GM12891 (cell line): ENCODE data around the gene ARHGAP12.

ENCODE experiments used
- DNase-seq: peaks from one replicate; pipeline ENCODE4 v3.0.0; 2011; ENCODE audit warnings: low spot score; ENCODE audit not compliant: insufficient read length
- FAIRE-seq: peaks from 2 replicates; lab custom pipeline; 2011; peaks lifted over from hg19 to GRCh38; lab: Jason Lieb, UNC
- PAX5 ChIP-seq: IDR thresholded peaks from 2 replicates; pipeline ENCODE4 v1.6.1; 2011; ENCODE audit warnings: low read length, moderate library complexity, mild to moderate bottlenecking; ENCODE audit not compliant: insufficient read depth, severe bottlenecking
- POLR2A ChIP-seq: IDR thresholded peaks from 2 replicates; pipeline ENCODE4 v1.6.1; 2011; ENCODE audit warnings: low read depth, low read length, control low read depth
- POLR2AphosphoS5 ChIP-seq: IDR thresholded peaks from 2 replicates; pipeline ENCODE4 v1.6.1; 2011; ENCODE audit warnings: low read depth, low read length, control low read depth
- POU2F2 ChIP-seq: IDR thresholded peaks from 2 replicates; pipeline ENCODE4 v1.6.1; 2011; ENCODE audit warnings: low read depth, mild to moderate bottlenecking, control low read depth, low read length, moderate library complexity
- SPI1 ChIP-seq: IDR thresholded peaks from 2 replicates; pipeline ENCODE4 v1.6.1; 2011; ENCODE audit warnings: low read depth, low read length, control low read depth
- TAF1 ChIP-seq: IDR thresholded peaks from 2 replicates; pipeline ENCODE4 v1.6.1; 2011; ENCODE audit warnings: low read depth, low read length, control low read depth

The ARHGAP12 gene

DNA sequence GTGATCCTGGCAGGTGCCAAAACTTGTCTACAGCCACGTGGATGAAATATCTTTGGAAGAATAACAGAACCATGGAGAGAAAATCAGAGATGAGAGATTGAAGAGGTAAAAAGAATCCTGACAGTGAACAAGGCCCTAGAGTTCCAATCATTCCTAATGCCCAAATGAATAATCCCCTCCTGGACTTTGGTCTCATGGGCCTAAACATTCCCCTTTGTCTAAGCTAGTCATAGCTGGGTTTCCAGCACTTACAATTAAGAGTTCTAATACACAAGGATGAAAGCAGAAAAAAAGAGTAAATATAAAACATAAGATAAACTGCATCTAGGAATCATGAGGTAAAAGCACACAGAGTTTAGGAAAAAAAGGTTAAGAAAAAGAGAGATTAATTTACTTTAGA lies 40.2 kb downstream of the ARHGAP12 start:
- FAIRE-seq (no peak), DNase-seq (no peak)
- TF ChIP-seq POU2F2: no peak
- TF ChIP-seq SPI1: no peak
- no peak for TF ChIP-seq POLR2AphosphoS5
- no peak for TF ChIP-seq POLR2A
- no peak for TF ChIP-seq PAX5
- TF ChIP-seq TAF1: no peak

DNA sequence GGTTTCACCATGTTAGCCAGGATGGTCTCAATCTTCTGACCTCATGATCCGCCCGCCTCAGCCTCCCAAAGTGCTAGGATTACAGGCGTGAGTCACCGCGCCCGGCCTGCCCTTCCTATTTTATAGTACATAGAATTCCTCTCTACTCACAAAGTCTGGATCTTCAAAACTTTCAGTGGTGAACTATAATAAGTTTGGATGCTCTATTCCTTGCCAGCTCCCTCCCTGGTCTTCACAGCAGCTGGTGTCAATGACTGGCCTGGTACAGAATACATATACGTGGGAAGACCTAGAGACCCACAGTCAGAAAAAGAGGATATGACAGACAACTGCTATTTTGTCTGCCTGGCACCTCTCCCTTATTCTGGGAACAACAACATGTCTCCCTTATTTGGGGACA lies 40.8 kb downstream of the ARHGAP12 start:
- TF ChIP-seq POU2F2: no peak
- no peak for TF ChIP-seq PAX5
- no peak for TF ChIP-seq SPI1
- TF ChIP-seq POLR2A: no peak
- no peak for TF ChIP-seq POLR2AphosphoS5
- TF ChIP-seq TAF1: no peak
- FAIRE-seq (no peak), DNase-seq (no peak)

DNA sequence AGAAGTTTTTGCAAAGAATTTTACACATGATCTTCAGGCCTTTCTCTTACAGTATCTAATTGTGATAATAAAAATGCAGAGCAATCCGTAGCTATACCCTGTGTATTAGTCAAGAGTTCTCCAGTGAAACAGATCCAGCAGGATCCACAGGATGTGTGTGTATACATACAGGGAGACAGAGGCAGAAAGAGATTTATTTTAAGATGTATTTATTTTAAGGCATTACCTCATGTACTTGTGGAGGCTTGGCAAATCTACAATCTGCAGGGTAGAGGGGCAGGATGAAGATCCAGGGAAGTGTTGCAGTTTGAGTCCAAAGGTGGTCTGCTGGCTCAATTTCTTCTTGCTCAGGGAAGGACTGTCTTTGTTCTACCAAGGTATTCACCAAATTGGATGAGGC lies 41.7 kb downstream of the ARHGAP12 start:
- DNase-seq: no peak
- no peak for FAIRE-seq
- no peak for TF ChIP-seq POLR2AphosphoS5
- TF ChIP-seq SPI1: no peak
- no peak for TF ChIP-seq POLR2A
- no peak for TF ChIP-seq TAF1
- no peak for TF ChIP-seq POU2F2
- TF ChIP-seq PAX5: no peak

DNA sequence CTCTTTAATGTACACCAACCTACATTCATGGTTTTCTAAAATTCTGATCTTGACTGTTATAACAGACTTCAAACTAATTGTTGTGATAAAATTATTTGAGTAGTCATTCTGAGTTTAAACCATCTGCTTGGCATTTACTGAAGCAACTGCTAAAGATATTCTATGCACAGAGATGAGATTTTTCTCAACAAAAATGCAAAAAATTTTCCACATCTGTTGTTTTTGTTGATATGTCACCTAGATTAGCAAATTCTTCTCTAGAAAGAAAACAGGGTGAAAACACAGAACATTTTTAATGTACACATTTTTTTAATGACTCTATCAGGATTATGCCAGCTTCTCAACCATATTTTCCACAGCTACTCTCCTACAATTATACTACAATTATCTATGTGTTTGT lies 42.7 kb downstream of the ARHGAP12 start:
- DNase-seq (no peak), FAIRE-seq (no peak)
- TF ChIP-seq SPI1 (no peak), PAX5 (no peak), TAF1 (no peak), POLR2A (no peak)

DNA sequence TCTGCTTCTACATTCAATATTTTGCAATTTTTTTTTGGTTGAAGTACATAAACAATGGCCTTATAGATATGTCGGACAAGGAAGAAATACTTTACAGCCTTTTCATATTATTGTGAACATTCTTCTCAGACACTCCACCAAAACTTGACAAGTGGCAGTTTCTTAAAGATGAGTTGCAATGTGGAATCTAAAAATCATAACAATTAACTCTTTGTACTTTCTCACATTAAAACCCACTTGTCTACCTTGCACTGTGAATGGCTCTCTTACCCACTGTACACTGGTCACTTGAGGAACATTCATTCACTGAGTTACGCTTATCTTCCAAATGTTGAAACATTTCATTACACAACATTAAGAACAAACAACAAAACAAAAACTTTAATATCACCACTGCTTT lies 44.2 kb downstream of the ARHGAP12 start:
- FAIRE-seq (no peak), DNase-seq (no peak)
- TF ChIP-seq POLR2A: no peak
- TF ChIP-seq POU2F2: no peak
- TF ChIP-seq SPI1: no peak
- no peak for TF ChIP-seq TAF1

DNA sequence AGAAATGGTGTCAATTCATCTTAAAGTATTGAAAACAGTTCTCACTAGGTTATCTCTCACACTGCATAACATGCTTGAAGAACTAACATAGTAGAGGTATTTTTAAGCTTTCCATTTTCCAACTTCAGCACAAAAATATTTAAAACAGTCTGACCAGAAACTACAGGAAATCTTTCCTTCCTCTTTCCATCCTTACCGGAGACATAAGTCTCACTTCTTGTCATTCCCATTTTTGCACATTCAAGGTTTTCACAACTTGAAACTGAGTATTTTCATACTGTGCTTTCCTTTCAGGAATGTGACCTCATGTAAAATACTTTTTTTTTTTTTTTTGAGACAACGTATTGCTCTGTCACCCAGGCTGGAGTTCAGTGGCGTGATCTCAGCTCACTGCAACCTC lies 45.2 kb downstream of the ARHGAP12 start:
- no peak for TF ChIP-seq SPI1
- no peak for TF ChIP-seq TAF1
- no peak for TF ChIP-seq POU2F2
- no peak for TF ChIP-seq POLR2AphosphoS5
- no peak for TF ChIP-seq POLR2A
- no peak for TF ChIP-seq PAX5
- DNase-seq (no peak), FAIRE-seq (no peak)

DNA sequence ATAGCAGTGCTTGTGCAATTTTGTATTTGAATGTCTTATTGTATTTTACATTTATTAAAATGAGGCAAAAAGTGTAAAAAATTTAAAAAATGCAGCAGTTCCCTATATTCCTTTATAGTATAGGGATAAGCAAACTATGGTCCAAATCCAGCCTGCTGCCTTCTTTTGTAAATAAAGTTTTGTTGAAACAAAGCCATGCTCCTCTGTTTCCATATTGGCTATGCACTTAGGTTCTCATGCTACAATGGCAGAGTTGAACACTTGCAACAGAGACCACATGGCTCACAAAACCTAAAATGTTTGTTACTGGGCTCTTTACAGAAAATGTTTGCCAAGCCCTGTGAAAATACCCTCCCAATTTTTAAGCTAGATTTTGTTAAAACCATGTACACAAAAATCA lies 50.1 kb downstream of the ARHGAP12 start:
- no peak for FAIRE-seq
- no peak for DNase-seq
- TF ChIP-seq PAX5 (no peak), POLR2AphosphoS5 (no peak), POU2F2 (no peak), POLR2A (no peak), SPI1 (no peak), TAF1 (no peak)

DNA sequence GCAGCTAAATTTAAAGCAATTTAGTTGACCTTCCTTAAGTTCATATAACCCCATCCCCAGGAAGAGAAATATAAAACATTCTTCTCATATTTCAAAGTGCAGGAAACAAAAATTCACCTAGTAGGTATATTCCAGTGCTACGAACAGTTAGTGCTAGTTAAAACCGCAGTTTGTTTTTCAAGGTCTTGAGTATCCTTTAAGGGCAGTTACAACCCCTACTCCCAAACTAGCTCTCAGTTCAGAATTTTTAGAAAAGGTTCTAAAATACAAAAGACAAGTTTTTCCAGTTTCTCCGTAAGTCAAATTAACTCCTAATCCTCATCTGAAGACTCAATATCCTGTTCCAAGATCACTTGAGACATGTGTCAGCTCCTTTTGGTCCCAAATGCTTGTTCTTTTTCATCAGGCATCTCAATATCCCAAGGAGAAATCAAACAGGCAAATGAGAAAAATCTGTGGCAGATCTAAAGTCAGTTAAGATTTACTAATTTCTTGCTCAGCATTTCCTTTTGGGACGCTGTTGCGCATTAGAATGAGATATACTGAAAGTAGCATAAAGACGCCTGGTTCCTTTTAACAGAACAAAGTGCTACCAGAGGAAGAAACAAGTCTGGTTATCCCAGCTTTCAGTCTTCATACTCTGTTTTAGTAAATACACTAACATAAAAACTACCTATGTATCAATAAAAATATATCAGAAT lies 51.8 kb downstream of the ARHGAP12 start:
- no peak for DNase-seq
- FAIRE-seq: no peak
- no peak for TF ChIP-seq PAX5
- no peak for TF ChIP-seq POLR2A
- TF ChIP-seq POLR2AphosphoS5: no peak
- no peak for TF ChIP-seq POU2F2
- TF ChIP-seq TAF1: no peak
- peak; percentile 41; the same call in 1 of the 2 replicates for TF ChIP-seq SPI1

DNA sequence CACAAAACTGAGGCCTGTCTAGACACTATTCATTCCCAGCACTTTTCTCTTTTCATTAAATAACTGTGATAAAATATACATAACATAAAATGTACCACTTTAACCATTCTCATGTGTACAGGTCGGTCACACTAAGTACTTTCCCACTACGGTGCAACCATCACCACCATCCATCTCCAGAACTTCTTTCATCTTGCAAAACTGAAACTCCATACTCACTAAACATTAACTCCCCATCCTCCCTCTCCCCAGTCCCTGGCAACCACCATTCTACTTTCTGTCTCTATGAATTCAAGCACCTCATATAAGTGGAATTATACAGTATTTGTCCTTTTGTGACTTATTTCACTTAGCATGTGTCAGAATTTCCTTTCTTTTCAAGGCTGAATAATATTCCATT lies 53.0 kb downstream of the ARHGAP12 start:
- no peak for TF ChIP-seq PAX5
- no peak for TF ChIP-seq POLR2A
- TF ChIP-seq SPI1: no peak
- no peak for TF ChIP-seq POLR2AphosphoS5
- no peak for TF ChIP-seq POU2F2
- no peak for TF ChIP-seq TAF1
- no peak for FAIRE-seq
- no peak for DNase-seq

DNA sequence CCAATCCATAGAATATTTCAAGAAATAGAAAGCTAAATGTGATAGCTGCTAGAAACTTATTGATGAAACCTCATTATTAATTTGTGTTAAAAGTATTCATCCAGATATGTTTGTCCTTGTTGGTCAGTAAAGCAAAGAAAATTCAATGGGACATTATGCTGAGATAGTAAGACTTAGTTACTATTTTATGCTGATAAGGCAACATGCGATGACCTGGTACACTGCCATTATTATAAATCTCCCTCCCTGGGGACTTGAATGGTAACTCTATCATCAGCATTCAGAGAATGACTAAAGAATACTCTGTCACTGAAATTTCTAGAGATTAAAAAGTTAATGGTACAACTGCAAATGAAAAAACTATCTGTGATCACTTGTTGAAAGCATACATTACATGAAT lies 54.9 kb downstream of the ARHGAP12 start:
- DNase-seq (no peak), FAIRE-seq (peak; percentile 40)
- TF ChIP-seq POU2F2 (no peak), TAF1 (no peak), POLR2A (no peak), SPI1 (no peak), PAX5 (no peak), POLR2AphosphoS5 (no peak)
